T-helper 2 cell treated with Interferon-gamma antibody and Interleukin-4, amounts not matched to agents 100 ng/mL and 5 ng/mL, for 36 hours (primary cell): ENCODE data around the gene RASGEF1C. TPM values are rescaled to one million over a fixed set of nuclear protein-coding genes. Genes with fewer than 3 reads are reported as not detected.

ENCODE experiments used
- intact Hi-C: fragments of 100-400 bp; cut with micrococcal nuclease; formaldehyde crosslinking; loops from one replicate; pipeline ENCODE4 v1.15.1; 2023
- total RNA-seq: library from RNA; stranded (reverse); gene quantifications from 2 replicates; pipeline ENCODE4 v1.2.3, GENCODE V29; 2022

Gene RASGEF1C
- total RNA-seq, 1 donor from 2014 or later: not detected

- intact Hi-C loops: no loop called here
Observed at GRCh38 chr5:180060192-180060591, 148.8 kb downstream of the RASGEF1C start.

DNA sequence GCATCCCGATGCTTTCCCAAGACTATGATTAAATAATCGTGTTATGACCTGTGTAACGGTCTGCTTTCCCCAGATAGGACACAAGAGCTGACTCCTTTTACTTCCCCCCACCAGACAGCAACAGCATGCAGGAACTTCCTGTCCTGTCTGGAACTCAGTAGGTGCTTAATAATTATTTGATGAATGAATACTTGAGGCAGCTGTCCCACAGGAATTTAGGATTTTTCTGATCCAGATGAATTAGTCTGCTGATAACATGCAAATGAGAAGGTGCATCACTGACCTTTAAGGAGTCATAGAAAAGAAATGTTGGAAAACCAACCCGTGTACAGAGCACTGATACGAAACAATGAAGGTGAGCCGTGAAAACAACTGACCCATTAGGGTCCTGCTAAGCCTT lies 149.7 kb downstream of the RASGEF1C start:
- intact Hi-C loops: no loop called here

DNA sequence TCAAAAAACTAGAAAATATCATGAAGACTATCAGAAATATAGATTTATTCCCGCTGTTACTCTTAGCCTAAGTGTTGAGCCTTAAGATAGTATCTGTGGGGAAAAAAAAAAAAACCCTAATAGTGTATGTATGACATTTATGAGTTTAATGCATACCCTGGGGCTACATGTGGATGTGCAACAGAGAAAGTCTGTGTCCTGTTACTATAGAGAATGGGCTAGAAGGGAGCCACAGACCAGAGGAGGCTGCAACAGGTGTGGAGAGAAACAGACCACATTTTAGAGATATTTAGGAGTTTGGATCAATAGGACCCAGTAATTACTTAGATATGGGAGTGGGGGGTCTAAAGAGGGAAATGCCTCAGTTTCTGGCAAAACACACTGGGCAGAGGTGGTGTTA lies 152.9 kb downstream of the RASGEF1C start:
- intact Hi-C loops: no loop called here

- intact Hi-C loops: no loop called here
Observed at GRCh38 chr5:180054226-180054625, 154.8 kb downstream of the RASGEF1C start.

- intact Hi-C loops: no loop called here
Observed at GRCh38 chr5:180053061-180053602, 155.9 kb downstream of the RASGEF1C start.

GRCh38 chr5:180052211-180052818 lies 156.7 kb downstream of the RASGEF1C start:
- intact Hi-C loops: no loop called here

Other genes starting within 250 kb of the RASGEF1C start
- gene RNF130, start 137.5 kb downstream of the RASGEF1C start, total RNA-seq: 5.3 and 5.5 TPM in 2 replicates
- 44.9 and 50.7 TPM in 2 replicates for gene MAPK9, start 82.9 kb upstream of the RASGEF1C start, total RNA-seq
- not detected in 2 replicates for gene GFPT2, start 144.1 kb upstream of the RASGEF1C start, total RNA-seq